Esophagus squamous epithelium (tissue), 4 donors: ENCODE measurements around the gene LYSMD3.

Source experiments
- POLR2A ChIP-seq, 4 donors: fragments of 450-650 bp; IDR thresholded peaks; one replicate each; pipeline ENCODE4 v1.6.1; 2017; ENCODE audit warnings: antibody characterized with exemption in 4 of 4, mild to moderate bottlenecking in 4 of 4, moderate library complexity in 3 of 4
- TF ChIP-seq, protein P1 (sequence below), 6 experiments: fragments of 450-650 bp in 4 of 6; fragments of 200-600 bp in 2 of 6; sonication (generic) in 2 of 6; IDR thresholded peaks; one replicate each; pipeline ENCODE4 v1.5.1; 2016 to 2019; ENCODE audit warnings: antibody characterized with exemption in 6 of 6, mild to moderate bottlenecking in 4 of 6, moderate library complexity in 4 of 6

DNA sequence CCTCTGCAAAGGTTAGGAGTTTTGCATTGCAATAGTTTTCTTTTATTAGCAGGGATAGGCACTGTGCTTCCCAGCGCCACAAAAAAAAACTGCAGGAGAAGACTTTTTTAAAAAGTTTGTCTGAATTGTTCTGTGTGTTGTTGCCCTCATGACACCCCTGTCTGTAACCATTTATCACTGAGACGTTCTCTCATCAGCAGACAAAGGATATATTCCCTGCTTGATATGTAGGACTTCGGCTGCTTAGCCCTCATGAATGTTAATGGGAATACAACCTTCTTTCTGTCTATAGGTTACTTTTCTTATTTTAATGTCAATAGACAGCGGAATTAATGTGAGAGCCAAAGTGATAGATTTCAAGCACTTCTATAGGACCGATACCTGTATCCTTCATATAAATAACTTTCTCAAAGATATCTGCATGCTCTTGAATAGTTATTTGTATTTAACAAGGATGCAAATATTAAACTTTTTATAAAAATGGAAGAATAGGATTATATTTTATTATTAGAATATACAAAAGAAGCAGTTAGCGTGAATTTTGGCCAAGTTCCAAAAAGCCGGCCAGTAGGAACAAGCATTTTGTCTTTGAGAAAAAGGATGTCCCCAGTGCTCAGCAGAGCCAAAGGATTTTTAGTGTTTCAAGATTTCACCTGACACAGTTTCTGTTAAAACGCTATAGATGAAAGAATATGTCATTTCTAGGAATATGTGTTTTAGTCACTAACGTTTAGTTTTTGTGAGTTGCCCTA lies 1.5 kb upstream of the LYSMD3 start:
- TF ChIP-seq, protein P1, sequence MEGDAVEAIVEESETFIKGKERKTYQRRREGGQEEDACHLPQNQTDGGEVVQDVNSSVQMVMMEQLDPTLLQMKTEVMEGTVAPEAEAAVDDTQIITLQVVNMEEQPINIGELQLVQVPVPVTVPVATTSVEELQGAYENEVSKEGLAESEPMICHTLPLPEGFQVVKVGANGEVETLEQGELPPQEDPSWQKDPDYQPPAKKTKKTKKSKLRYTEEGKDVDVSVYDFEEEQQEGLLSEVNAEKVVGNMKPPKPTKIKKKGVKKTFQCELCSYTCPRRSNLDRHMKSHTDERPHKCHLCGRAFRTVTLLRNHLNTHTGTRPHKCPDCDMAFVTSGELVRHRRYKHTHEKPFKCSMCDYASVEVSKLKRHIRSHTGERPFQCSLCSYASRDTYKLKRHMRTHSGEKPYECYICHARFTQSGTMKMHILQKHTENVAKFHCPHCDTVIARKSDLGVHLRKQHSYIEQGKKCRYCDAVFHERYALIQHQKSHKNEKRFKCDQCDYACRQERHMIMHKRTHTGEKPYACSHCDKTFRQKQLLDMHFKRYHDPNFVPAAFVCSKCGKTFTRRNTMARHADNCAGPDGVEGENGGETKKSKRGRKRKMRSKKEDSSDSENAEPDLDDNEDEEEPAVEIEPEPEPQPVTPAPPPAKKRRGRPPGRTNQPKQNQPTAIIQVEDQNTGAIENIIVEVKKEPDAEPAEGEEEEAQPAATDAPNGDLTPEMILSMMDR (IDR thresholded peaks at IDR 0.05), result no peak
- TF ChIP-seq POLR2A (IDR thresholded peaks at IDR 0.05), result no peak
